ENCODE measurements around the gene METTL17.
"Not testable (repeated sequence)": the region's sequence is repeated elsewhere in the genome, so short reads cannot be mapped to it uniquely, and the experiment has no call there.

Gene METTL17

DNA sequence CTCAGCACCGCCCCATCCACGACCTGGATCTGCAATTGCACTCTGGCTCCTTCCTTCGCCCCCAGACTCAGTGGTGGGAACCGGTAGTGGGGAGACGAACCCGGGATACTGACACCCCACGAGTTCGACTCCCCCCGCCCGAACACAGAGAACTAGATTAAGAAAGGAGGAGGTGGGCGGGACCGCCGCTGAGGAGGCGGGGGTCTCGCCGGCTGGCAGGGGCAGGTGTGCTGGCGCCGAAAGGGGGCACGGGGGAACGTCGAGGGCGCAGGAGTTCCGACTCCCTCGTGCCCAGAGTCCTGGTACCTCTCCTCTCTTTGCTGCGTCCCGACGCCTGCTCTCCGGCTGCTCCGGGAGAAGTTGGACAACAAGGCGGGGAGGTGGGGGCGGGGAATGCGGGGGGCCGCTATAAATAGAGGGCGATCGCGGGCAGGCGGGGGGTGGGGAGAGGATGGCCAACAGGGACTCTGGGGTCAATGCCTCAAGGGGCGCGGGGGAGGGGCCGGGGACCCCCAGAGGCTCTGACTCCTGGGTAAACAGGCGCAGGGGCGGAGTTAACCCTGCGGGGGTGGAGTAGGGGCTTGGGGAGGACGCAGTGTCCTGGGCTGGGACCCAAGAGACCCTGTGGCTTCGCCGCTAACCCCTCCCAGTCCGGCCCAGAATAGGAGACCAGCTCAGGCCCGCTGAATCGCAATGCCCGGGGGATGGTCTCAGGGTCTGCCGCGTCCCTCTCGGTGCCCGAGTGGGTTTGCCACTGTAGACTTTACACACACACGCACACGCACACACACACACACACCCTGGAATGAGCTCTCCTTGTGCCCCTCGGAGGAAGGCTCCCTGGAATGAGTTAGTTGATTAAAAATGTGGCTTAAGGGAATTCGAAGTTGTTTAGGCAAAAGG is 35.8 kb downstream of the METTL17 start:
- no peak for DNase-seq

DNA sequence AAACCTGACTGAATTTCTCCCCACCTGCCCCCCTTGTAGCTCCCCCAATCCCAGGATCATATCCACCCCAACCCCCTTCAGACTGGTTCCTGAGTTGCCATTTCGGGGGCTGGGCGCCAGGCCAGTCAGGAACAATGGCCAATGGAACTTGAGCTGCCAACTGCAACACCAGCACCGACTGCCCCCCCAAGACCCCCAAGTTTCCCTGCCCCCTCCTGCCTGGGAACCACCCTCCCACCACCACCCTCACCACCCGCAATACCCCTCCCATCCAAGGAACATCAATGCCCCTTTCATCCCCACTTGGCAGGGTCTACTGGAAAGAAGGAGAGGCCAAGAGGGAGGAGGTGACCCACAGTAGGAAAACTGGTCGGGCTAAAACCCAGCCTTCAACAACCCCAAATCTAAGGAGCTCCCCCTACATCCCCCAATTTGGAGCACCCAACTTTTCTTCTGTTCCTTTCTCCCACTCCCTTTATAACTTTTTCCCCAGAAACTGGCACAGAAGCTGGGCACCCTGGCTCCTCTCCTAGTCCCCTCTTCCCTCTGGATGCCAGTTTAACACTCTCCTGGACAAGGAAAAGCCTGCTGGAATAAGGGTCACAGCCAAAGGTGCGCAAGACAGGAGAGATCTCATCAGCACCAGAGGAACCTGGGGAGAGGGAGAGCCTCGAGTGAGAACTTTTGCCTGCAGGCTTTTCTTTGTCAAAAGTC is 36.7 kb downstream of the METTL17 start:
- DNase-seq = no peak

DNA sequence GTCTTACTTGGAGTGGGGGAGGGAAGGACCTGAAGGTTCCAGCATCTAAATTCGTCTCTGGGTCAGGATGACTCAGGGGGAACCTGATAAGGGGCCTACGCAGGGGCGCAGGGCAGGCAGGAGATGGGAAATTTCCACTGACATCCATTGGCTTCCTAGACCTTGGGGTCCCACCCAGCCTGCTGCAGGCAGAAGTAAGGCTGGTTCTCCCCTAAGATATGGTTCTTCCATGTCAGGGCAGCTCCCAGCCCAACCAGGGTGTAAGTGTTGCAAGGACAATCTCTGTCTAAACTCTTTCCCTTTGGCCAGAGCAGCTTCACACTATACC is 37.2 kb downstream of the METTL17 start:
- no peak for DNase-seq

DNA sequence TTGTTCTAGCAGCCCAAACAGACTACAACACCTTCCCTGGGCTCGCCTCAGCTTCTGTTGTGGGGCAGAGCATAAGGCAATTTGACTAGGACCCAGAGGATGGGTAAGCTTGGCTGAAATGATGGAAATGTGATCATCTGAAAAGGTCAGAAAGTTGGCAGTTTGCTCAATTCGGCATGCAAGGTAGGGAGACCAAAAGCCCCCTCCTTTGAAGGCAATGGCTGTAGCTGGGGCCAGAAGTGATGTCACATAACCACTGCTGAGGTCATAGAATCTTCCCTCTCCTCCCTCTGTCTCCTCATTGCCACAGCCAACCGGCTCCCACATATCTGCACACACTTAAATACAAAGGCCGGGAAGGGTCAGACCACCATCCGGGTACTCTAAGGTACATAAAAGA is 40.1 kb downstream of the METTL17 start, which contains the start of gene TPPP2:
TSS of gene TPPP2 (plus strand) at position 301 of the 400 bp plus-strand sequence. CDS start 365 bp downstream, outside the sequence.
- DNase-seq = no peak

DNA sequence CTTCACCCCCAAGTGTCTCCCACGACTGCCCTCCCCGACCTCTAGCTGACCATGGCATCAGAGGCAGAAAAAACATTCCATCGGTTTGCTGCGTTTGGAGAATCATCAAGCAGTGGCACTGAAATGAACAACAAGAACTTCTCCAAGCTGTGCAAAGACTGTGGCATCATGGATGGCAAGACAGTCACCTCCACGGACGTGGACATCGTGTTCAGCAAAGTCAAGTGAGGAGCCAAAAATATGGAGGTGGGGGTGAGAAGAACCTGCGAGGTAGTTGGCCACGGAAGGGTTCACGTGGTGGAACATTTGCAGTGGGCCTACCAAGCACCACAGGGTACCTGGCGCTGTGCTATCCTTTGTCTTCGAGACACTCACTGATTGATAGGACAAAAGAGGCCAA is 40.8 kb downstream of the METTL17 start:
- DNase-seq = no peak

DNA sequence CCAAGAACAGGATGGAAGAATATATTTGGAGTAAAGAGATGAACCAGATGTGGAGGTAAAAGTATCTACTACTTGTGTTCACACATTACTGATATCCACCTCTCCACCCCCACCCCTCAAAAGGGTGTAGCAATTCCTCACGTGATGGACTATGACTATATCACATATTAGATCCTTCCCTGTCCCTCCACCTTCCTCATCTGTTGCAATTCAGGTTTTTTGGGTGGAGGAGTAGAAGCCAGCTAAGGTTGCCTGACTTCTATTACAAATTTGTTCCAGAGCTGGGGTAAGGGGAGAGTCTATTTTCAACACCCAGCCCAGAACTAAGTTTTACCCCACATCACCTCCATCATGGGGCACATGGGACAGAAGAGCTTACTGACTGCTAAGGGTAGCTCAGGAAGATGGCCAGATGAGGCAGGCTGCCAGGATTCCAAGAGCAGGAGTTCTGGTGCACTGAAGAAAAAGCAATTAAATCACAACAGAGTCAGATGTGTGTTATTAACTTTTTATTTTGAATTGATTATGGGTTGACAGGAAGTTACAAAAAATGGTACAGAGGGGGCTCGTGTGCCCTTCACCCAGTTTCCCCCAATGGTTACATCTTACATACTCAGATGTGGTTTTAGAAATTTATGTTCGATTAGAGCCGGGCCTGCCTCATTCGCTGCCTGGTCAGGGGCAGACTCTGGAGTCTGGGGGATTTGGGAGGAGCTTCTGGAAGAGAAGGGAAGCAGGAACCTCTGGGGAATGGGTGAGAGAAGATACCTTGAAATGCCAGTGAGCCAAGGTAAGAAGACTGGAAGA is 42.7 kb downstream of the METTL17 start:
- DNase-seq = no peak

DNA sequence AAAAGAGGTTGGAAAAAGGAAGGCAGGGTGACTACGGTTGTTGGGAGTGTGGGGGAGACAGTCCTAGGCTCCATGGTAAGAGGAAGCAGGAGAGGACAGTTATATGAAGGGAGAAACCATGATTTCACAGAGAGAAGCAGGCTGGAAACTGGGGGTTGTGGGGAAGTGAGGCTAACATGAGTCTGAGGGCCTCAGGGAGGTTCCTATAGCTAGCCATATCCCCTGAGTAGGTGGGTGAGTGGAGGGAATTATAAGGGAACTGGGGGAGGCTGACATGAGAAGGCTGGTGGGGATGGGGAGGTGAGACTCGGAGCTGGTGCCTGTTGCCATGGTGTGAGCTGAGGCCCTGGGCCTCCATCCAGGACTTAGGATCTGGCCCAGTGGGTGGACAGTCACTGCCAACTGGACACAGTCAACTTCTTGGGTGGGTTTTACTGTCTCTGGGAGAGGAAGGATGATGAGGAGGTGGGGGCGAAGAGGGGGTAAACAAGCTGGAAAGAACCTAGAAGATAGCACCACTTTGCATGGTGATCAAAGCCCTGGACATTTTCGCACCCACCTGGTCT is 43.4 kb downstream of the METTL17 start:
- DNase-seq = no peak

DNA sequence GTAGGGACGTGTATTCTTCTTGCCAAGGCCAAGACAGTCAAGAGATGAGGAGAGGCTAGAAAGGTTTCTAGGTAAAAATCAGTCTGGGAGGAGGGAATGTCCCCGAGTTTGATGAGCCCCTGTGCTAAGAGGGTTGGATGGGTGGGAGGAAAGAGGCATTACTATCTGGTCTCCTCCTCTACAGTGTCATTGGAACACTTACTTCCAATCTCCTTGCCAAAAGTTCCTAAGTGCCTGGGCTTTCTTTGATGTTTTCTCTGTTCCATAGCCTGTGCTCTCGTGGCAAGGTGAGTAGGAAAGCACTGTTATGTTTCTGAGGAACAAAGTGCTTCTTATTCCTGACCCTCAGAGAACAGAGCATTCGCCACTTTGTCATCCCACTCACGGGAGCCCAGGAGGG is 44.9 kb downstream of the METTL17 start, which contains the start of gene RNASE13:
TSS of gene RNASE13 (minus strand) at position 101 of the 400 bp plus-strand sequence. CDS start 519 bp downstream, outside the sequence.
- no peak for DNase-seq

DNA sequence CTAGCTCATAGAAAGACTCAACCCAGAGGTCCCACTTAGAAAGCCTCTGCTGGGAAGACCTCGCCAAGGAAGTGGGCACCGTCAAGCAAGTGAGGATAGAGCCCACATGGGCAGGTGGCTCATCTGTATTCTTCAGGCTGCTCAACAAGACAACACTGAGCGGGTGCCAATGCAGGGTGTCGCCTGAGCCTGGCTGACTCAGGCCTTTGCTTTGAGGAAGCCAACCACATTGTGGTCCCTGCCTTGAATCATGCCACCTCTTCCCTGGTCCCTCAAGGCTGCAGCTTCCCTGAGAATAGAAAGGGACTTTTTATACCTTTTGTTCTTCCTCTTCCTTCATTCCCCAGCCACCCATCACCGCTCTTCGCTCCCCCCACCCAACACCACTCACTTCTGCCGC is 47.0 kb downstream of the METTL17 start:
- DNase-seq = no peak

DNA sequence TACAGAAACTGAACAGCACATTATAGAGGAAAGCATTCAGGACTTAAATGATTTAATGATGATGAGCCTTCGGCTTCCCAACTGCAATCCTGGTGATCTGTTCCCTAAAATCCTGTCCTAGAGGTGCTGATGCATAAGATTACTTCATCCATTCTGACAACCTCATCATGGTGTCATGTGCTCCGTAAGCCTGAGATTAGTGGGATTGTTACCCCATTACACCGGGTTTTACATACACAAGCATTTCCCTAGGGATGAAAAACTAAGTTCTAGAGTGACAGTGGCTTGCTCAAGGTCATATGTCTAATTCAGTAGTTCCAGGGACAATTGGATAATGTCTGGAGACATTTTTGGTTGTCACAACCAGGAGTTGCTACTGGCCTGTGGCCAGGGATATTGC is 47.4 kb downstream of the METTL17 start:
- no peak for DNase-seq

DNA sequence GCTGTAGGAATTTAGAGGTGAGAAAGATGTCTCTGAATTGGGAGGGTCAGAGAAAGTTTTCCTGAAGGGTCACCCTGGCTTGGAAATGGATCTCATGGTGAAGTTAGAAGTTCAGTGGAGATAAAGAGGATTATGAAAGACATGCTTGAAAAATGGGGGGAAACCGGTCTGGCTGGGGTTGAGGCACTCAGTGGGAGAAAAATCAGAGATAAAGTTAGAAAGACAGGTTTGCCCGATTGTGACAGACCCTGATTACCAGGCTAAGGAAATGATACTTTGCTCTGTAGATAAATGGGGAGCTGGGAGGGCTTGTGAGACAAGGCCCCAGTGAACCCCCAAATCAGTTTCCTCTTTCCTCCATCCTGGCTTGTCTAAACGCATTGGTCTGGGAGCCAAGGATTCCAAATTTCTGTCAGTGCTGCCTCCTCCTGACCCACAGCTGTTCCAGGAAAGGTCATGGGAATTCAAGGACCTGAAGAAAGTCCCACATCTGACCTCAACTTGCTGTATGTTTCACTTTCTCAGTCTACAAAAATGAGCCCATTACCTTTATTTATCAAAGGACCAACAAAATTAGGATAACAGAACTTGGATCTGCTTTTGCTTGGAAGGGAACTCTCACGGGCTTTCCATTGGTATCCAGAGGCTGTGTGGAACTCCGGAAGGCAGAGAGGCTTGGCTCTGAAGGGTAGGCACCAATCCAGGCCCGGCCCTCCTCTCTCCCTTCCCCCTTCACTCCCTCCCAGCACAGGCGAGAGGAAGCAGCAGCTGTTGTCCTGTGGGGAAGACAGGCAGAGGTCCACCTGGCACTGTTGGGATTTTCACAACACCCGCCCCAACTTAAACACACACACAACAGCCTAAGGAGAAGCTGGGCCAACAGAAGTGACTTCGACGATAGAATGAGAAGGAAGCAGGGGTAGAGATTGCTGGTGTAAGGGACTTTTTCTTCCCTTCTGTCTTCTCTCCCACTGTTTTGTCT is 49.0 kb downstream of the METTL17 start:
- no peak for DNase-seq

DNA sequence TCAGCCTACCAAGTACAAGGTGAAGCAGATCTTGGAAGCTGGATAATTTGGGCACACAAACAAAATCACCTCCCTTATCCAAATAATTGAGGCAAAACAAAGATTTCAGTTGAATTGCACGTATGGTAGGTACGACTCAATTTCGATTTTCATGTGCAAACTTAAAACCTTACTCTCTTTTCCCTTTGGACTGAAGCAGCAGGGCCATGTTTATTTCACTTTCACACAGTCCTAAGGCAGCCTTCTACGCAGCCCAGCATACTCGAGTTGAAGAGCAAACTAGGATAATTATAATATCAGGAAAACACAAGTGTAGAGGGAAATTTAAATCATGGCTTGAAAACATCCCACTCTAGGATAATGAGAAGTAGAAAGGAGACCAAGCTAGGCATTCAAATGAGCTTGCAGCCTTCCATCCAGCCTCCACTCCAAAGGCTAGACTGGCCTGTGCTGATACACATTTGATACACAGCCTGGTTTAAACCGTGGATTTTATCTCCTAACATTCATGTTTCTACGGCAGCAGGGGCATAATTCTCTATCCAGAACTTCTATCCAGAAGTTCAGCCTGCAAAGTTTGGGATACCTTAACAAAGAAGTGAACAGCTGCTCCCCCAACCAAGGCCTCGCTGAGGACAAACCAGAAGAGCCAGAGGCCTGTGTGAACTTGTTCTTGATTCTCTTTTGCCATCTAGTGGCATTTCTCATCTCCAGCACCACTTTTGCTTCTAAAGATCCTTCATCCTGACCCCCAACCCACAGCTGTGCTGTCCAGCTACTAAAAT is 50.0 kb downstream of the METTL17 start:
- DNase-seq = no peak

DNA sequence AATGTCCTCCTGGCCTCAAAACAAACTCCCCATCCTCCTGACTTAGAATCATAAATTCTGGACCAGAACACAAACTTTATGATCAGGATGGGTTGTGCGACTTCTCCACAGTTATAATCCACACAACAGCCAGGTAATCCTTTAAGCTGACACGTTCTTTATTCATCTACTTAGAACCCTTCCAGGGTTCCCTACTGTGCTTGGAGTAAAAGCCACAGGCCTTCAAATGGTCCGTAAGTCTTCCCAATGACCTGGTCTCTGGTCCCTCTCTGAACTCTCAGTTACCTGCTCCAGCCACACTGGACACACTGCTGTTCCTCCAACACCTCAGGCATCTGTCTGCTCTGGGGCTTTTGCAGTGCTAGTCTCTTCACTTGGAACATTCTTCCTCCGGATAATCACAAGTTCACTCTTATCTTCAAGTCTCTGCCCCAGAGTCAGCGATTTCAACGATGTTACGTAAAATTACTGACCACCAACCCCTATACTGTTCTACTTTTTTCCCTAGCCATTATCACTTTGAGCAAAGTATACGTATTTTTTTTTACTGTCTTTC is 50.7 kb downstream of the METTL17 start:
- no peak for DNase-seq

DNA sequence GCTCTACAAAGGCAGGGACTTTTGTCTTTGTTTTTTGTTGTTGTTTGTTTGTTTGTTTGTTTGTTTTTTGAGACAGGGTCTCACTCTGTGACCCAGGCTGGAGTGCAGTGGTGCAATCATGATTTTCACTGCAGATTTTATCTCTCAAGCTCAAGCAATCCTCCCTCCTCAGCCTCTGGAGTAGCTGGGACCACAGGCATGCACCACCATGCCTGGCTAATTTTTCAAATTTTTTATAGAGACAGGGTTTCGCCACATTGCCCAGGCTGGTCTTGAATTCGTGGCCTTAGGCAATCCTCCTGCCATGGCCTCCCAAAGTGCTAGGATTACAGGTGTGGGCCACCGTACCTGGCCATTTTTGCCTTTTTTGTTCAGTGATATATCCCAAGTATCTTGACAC is 51.2 kb downstream of the METTL17 start:
- not testable (repeated sequence) for DNase-seq

DNA sequence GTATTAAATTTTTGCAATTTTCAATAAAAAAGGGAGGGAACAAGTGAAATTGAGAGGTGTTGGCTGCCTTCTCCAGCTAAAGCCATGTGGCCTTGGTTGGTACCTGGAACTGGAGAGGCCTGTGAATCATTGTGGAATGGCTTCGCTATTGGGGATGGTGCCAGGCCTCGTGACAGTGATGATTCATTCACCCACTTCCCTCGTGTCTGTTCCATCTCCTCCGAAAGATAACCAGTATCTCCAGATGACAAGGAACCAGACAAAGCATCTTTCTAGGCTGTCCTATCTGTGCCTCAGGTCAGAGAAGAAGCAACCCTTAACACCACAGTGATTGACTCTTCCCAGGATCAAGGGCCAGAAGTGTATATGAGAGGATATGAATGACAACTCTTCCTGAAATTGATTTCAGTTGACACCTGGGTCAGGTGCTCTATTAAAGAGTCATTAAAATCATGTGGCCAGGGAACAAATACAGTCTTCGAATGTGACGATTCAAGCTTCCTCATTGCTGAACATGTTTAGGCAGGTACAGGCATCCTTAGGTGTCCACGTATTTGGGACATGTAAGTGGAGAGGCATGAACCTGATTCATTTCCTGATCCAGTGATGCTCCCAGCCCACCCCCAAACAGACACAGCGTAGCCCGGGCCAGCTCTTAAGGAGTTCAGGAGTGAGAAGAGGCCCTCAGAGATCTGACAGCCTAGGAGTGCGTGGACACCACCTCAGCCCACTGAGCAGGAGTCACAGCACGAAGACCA is 52.1 kb downstream of the METTL17 start, which contains the start of gene RNASE7:
TSS of gene RNASE7 (plus strand) at position 687 of the 758 bp plus-strand sequence. CDS start 631 bp downstream, outside the sequence.
- DNase-seq = no peak

DNA sequence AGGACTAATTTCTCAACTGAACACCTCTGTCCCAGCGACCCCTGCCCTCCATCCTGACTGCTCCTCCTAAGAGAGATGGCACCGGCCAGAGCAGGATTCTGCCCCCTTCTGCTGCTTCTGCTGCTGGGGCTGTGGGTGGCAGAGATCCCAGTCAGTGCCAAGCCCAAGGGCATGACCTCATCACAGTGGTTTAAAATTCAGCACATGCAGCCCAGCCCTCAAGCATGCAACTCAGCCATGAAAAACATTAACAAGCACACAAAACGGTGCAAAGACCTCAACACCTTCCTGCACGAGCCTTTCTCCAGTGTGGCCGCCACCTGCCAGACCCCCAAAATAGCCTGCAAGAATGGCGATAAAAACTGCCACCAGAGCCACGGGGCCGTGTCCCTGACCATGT is 53.1 kb downstream of the METTL17 start:
- DNase-seq = no peak

DNA sequence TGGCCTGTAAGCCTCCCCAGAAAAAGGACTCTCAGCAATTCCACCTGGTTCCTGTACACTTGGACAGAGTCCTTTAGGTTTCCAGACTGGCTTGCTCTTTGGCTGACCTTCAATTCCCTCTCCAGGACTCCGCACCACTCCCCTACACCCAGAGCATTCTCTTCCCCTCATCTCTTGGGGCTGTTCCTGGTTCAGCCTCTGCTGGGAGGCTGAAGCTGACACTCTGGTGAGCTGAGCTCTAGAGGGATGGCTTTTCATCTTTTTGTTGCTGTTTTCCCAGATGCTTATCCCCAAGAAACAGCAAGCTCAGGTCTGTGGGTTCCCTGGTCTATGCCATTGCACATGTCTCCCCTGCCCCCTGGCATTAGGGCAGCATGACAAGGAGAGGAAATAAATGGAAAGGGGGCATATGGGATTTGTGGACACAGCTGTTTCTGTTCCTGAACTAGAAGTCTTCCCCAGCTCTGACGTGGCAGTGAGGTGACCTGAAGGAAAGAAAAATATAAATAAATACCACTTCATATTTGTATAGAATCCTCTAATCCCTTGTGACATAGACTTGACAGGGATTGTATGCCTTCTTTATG is 53.7 kb downstream of the METTL17 start:
- DNase-seq = no peak

DNA sequence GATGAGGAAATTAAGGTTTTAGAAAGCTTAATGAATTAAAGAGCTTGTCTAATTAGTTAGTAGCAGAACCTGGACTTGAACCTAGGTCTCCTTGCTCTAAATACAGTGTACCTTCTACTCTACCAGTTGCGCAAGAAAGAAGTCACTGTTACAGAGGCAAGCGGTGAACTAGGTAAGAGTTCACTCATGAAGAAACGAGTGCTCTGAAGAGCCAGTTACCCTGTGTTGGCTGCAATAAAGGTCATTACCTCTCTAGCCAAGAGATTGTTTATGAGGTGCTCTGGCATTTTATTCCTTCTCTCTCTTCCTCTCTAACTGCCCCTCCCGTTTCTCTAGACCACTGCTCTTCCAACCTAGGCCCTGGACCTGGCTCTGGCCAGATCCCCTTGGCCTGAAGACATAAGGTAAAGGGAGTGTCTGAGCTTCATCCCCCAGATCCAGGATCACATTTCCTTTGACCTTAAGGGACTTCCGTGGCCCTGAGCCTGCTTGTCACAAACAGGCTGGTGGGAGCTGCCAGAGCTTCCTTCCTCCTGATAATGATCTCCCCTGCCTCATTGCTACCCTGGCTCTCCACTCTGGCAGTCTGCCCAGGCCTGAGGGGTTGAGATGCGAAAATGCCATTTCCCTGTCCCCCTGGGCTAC is 54.3 kb downstream of the METTL17 start:
- DNase-seq = no peak

All from cerebellar nuclear complex (tissue), 1 donor.